ENCODE data around the gene PRSS2. TPM values are rescaled to one million over a fixed set of nuclear protein-coding genes. Genes with fewer than 3 reads are reported as not detected.
"Not testable (repeated sequence)": the region's sequence is repeated elsewhere in the genome, so short reads cannot be mapped to it uniquely, and the experiment has no call there.

The PRSS2 gene
- total RNA-seq, 1 donor from 2014 or later, result not detected

GRCh38 chr7:142760071-142760642 is 10.6 kb upstream of the PRSS2 start:
- ATAC-seq, result no peak

- not testable (repeated sequence) for ATAC-seq
These were observed 9.2 kb upstream of the PRSS2 start for GRCh38 chr7:142761606-142762005.

- ATAC-seq, result no peak
These were observed 8.7 kb upstream of the PRSS2 start for GRCh38 chr7:142762104-142762503.

GRCh38 chr7:142767451-142767850 is 3.3 kb upstream of the PRSS2 start:
- no peak for ATAC-seq

- ATAC-seq, result no peak
These were observed 2.9 kb upstream of the PRSS2 start for GRCh38 chr7:142767861-142768260.

- ATAC-seq, result not testable (repeated sequence)
These were observed 1.9 kb upstream of the PRSS2 start for GRCh38 chr7:142768885-142769284.

GRCh38 chr7:142771353-142771723 is 568 bp downstream of the PRSS2 start:
- no peak for ATAC-seq

GRCh38 chr7:142772051-142772450 is 1.3 kb downstream of the PRSS2 start:
- ATAC-seq, result no peak

- ATAC-seq, result no peak
These were observed 1.9 kb downstream of the PRSS2 start for GRCh38 chr7:142772673-142773072.

GRCh38 chr7:142773230-142773629 is 2.5 kb downstream of the PRSS2 start:
- ATAC-seq, result no peak

- ATAC-seq, result peak; percentile 25
These were observed 3.4 kb downstream of the PRSS2 start for GRCh38 chr7:142773937-142774744.

- ATAC-seq, result no peak
These were observed 4.1 kb downstream of the PRSS2 start for GRCh38 chr7:142774826-142775225.

GRCh38 chr7:142775351-142776115 is 4.8 kb downstream of the PRSS2 start:
- not testable (repeated sequence) for ATAC-seq

GRCh38 chr7:142776206-142776844 is 5.6 kb downstream of the PRSS2 start:
- ATAC-seq, result no peak

GRCh38 chr7:142776845-142777225 is 6.1 kb downstream of the PRSS2 start:
- ATAC-seq, result not testable (repeated sequence)

- ATAC-seq, result no peak
These were observed 6.5 kb downstream of the PRSS2 start for GRCh38 chr7:142777318-142777717.

GRCh38 chr7:142782922-142783900 is 12.4 kb downstream of the PRSS2 start:
- ATAC-seq, result peak; percentile 96

- ATAC-seq, result no peak
These were observed 13.3 kb downstream of the PRSS2 start for GRCh38 chr7:142784096-142784495.

- ATAC-seq, result no peak
These were observed 13.9 kb downstream of the PRSS2 start for GRCh38 chr7:142784716-142785115.

- no peak for ATAC-seq
These were observed 15.1 kb downstream of the PRSS2 start for GRCh38 chr7:142785841-142786250.

GRCh38 chr7:142787034-142787768 is 16.4 kb downstream of the PRSS2 start:
- no peak for ATAC-seq

All from esophagus mucosa (tissue), 1 donor.